ENCODE data around the gene GPR89A. TPM values are rescaled to one million over a fixed set of nuclear protein-coding genes. Genes with fewer than 3 reads are reported as not detected.

GPR89A gene
- 15.4 and 22.3 TPM in 2 replicates for total RNA-seq

DNA sequence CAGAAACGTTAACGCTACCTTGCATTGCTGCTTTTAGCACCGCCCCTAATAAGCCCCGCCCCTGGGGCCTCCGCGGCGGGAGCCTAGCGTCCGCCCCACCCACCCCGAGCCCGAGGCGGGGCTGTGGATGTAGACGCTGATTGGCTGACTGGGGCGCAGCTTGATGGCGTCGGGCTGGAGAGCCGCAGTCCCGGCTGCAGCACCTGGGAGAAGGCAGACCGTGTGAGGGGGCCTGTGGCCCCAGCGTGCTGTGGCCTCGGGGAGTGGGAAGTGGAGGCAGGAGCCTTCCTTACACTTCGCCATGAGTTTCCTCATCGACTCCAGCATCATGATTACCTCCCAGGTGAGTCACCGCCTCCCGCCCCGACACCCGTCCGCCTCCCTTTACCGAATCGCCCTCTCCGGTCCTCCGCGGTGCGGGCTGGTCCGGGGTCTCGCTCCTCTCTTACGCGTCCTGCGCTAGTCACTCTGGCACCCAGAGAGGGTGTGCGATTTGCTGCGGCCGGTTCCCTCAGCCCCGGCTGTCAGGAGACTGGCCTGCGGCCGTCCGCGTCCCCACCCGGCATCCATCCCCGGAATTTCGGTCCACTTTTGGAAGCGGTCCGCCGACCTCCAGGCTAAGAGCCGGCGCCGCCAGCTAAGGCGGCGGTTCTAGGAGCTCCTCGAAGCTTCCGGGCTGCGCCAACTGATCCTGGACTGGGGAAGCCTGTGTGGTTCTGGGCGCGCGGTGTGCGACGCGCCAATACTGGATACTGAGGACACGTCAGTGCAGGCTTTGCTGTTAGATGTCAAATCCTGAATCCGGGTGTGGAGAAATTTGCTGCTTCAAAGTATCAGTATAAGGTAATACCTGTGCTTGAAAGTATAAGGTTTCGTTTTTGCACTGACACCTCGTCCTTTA is at the start of gene GPR89A:
TSS of gene GPR89A (plus strand) at position 156 of the 901 bp plus-strand sequence. CDS start at position 302, 146 bp downstream.

DNA sequence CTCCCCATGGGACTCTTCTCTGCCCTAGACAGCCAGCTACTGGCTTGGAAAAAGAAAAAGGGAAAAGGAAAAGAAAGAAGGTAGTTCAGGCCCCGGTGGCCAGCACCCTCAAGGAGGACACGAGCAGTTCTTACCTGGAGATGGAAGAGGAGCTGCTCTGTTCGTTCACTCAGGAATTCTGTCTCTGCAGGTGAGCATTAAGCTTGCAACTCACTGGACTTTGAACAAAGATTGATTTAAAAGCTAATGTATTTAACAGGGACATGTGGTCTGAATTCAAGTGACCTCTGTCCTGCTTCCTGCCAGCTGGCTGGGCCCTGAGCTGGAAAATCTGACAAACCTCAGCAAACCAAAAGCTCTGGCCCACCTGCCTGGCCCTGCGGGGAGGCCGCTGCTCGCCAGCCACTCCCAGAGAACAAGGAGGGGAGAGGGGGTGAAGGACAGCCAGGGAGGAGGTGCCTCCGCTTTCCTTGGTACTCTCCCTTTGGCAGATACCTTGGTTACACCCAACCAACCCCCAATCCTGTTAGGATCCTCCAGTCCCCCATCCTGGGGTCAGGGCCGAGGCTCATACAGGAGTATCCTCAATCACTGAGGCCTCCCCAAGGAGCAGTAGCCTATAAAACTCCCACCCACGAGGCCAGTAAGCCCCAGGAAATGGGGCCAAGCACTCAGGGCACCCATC is 99.5 kb downstream of the GPR89A start, which contains the start of gene PDZK1:
TSS of gene PDZK1 (minus strand) at position 186 of the 685 bp plus-strand sequence. CDS start 19,347 bp downstream, outside the sequence.

DNA sequence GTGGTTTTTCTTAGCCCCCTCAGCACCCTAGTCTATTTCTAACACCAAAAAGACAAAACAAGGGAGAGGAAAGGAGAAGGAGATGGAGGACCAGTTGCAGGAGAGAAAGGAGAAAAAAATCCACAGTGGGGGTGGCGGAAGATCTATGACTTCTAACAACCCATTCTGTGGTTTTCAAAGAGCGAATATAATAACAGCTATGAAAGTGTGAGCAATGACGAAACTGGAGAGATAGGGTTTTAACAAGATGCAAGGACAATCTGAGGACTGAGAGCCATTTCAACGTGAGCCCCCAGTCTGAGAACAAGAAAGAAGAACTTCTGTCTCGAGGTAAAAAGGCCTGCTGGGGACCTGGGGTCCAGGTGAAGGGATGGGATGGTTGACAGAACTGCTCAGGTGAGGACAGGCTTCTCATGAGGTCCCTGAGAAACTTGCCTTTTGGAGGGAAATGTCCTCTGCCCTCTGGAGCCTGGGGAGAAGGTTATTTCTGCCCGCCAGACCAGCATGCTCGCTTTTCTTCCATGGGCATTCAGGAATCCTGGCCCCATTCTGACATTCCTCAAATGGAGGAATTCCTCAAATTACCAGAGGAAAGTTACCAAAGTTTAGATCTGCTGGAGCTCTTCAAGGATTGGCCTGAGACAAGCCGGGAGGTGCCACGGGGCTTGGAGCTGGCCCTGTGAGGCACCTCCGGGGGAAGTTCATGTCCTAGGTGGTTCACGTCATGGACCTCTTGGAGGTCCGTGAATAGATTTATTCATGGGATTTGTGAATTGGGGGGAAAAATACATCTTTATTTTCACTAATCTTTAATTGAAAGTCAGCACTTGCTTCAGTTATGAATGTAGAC is 111.7 kb downstream of the GPR89A start, which contains the start of gene CD160:
TSS of gene CD160 (plus strand) at position 270 of the 850 bp plus-strand sequence. CDS start 8,829 bp downstream, outside the sequence.

Other genes with a start within 250 kb of the GPR89A start
- 0.87 and 1.5 TPM in 2 replicates for gene NBPF20, start 182.4 kb upstream of the GPR89A start, total RNA-seq
- gene PDZK1, start 99.4 kb downstream of the GPR89A start, total RNA-seq = not detected in 2 replicates
- not detected in 2 replicates for gene CD160, start 111.5 kb downstream of the GPR89A start, total RNA-seq
- gene RNF115, start 216.1 kb downstream of the GPR89A start, total RNA-seq = 15.6 and 16.7 TPM in 2 replicates
- gene POLR3C, start 216.2 kb downstream of the GPR89A start, total RNA-seq = 31.8 and 33.6 TPM in 2 replicates
- 4.1 and 5.9 TPM in 2 replicates for gene NUDT17, start 237.6 kb downstream of the GPR89A start, total RNA-seq

Data from mammary microvascular endothelial cell (primary cell).